ENCODE results near the gene FAM13A.
A peak's percentile ranks its signal among the peaks of the same experiment; 100 is the strongest.

Gene FAM13A

DNA sequence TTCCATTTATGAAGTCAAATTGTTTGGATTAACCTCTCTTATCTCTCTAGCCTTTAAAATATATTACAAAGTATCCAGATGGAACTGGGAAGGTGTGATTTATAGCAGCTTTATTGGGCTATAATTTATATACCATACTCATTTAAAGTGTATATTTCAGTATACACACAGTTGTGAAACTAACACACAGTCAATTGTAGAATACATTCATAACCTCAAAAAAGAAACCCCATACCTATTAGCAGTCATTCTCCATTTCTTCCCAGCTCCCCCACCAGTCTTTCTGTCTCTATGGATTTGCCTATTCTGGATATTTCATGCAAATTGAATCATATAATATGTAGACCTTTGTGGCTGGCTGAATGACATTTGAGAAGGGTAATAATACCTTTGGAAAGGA is 351.8 kb downstream of the FAM13A start:
- no peak for DNase-seq

- DNase-seq = no peak
Observed at GRCh38 chr4:88702782-88703181, 354.2 kb downstream of the FAM13A start.

GRCh38 chr4:88698519-88698918 is 358.5 kb downstream of the FAM13A start:
- DNase-seq = no peak

DNA sequence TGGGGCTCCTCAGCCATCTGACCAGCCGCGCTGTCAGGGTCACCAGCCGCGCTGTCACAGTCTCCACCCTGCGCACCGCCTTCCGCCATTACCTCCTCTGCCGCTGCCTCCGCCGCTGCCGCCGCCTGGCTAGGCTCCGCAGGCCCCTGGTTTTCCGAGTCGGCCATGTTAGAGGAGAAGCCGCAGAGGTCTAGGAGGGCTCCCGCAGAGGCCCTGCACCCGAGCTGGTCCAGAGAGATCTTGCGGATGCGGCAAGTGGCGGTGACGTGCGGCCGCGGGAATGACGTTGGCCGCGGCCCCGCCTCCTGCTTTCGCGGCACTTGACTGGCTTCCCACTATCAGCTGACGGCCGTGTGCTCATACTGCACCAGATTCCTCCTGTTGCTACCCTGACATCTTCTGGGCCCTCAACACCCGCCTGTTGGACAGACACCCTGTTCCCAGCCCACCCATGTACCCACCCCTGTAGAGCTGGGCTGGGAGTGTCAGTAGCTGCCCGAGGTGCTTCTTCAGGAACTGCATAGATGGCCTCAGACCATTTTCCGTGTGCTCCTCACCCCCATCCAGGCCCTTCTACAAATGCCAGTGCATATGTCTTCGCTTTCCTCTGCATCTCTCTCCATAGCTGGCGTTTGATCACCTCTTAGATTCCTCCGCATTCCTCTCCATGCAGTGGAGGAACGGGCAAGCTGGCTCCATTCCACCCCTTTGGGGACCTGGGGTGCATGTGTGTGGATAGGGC is 359.2 kb downstream of the FAM13A start, which contains the start of gene NAP1L5:
NAP1L5 (minus strand) TSS at position 242 of the 742 bp plus-strand sequence; CDS start at position 167, 75 bp downstream.
- peak; percentile 84 for DNase-seq

DNA sequence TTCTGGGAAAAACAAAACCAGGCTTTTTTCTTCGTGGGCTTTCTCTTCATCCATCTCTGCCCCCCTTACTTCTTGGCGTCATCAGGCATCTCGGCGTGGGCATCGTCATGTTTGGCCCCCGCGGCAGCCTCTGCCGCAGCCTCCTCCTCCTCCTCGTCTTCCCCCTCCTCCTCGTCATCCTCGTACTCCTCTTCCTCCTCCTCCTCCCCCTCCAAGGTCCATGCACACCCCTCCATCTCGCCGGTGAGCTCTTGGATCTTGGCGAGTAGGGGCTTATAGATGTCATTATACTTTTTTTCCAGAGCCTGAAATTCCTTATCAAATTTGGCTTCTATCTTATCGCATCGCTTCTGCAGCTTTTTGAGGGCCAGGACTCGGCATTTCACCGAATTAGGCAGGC is 359.8 kb downstream of the FAM13A start:
- peak; percentile 25 for DNase-seq

- no peak for DNase-seq
Observed at GRCh38 chr4:88696630-88697029, 360.4 kb downstream of the FAM13A start.

- no peak for DNase-seq
Observed at GRCh38 chr4:88693792-88694191, 363.2 kb downstream of the FAM13A start.

- DNase-seq = no peak
Observed at GRCh38 chr4:88690355-88690754, 366.6 kb downstream of the FAM13A start.

- no peak for DNase-seq
Observed at GRCh38 chr4:88681209-88681608, 375.8 kb downstream of the FAM13A start.

Data from CD4-positive, alpha-beta T cell treated with Interleukin-15 for 1 hour (primary cell).